ENCODE measurements around the gene CCDC12. TPM values are rescaled to one million over a fixed set of nuclear protein-coding genes. Genes with fewer than 3 reads are reported as not detected.

CCDC12 gene
- total RNA-seq, 2 experiments from 2014 or later: 57.0 to 59.1 TPM

- CTCF ChIA-PET: interaction anchor here (3.0 kb wide), 1 partner anchor 12 kb away, joined by 13 read pairs; no protein-coding TSS in a partner anchor
- POLR2A ChIA-PET: no interaction called here
These were observed 41.2 kb downstream of the CCDC12 start for GRCh38 chr3:46935168-46935858.

- POLR2A ChIA-PET: no interaction called here
- CTCF ChIA-PET: interaction anchor here (3.0 kb wide), 1 partner anchor 11 kb away, joined by 13 read pairs; no protein-coding TSS in a partner anchor
These were observed 41.9 kb downstream of the CCDC12 start for GRCh38 chr3:46934498-46935167.

GRCh38 chr3:46934072-46934471 lies 42.5 kb downstream of the CCDC12 start:
- POLR2A ChIA-PET: no interaction called here
- CTCF ChIA-PET: interaction anchor here (1.3 to 3.0 kb wide), 2 partner anchors 11 to 65 kb away, joined by 9 to 13 read pairs; no protein-coding TSS in a partner anchor

- ChIA-PET POLR2A (interaction anchor here (0.6 kb wide), 1 partner anchor 1995 kb away, joined by 3 read pairs; no protein-coding TSS in a partner anchor), CTCF (interaction anchor here (0.9 to 3.0 kb wide), 3 partner anchors 10 to 66 kb away, joined by 3 to 13 read pairs (median 9); no protein-coding TSS in a partner anchor)
These were observed 43.3 kb downstream of the CCDC12 start for GRCh38 chr3:46933261-46933660.

GRCh38 chr3:46932455-46933225 lies 43.9 kb downstream of the CCDC12 start:
- POLR2A ChIA-PET: interaction anchor here (0.6 kb wide), 1 partner anchor 1996 kb away, joined by 3 read pairs; no protein-coding TSS in a partner anchor
- CTCF ChIA-PET: interaction anchor here (0.9 to 3.0 kb wide), 3 partner anchors 9 to 67 kb away, joined by 3 to 13 read pairs (median 9); no protein-coding TSS in a partner anchor

- ChIA-PET CTCF (interaction anchor here (1.0 kb wide), 1 partner anchor 66 kb away, joined by 3 read pairs; no protein-coding TSS in a partner anchor), POLR2A (no interaction called here)
These were observed 44.8 kb downstream of the CCDC12 start for GRCh38 chr3:46931631-46932331.

- CTCF ChIA-PET: interaction anchor here (1.0 kb wide), 1 partner anchor 67 kb away, joined by 3 read pairs; no protein-coding TSS in a partner anchor
- POLR2A ChIA-PET: no interaction called here
These were observed 45.6 kb downstream of the CCDC12 start for GRCh38 chr3:46930945-46931403.

- CTCF ChIA-PET: interaction anchor here (0.6 to 1.2 kb wide), 3 partner anchors 10 to 176 kb away, joined by 3 to 4 read pairs (median 3); no protein-coding TSS in a partner anchor
- POLR2A ChIA-PET: no interaction called here
These were observed 46.2 kb downstream of the CCDC12 start for GRCh38 chr3:46930166-46930944.

GRCh38 chr3:46929324-46929723 lies 47.2 kb downstream of the CCDC12 start:
- CTCF ChIA-PET: interaction anchor here (1.2 kb wide), 1 partner anchor 11 kb away, joined by 4 read pairs; no protein-coding TSS in a partner anchor
- POLR2A ChIA-PET: no interaction called here

GRCh38 chr3:46928282-46928681 lies 48.3 kb downstream of the CCDC12 start:
- ChIA-PET CTCF (interaction anchor here (0.8 kb wide), 1 partner anchor 11 kb away, joined by 3 read pairs; no protein-coding TSS in a partner anchor), POLR2A (interaction anchor here (0.6 kb wide), 1 partner anchor 10 kb away, joined by 4 read pairs; no protein-coding TSS in a partner anchor)

- POLR2A ChIA-PET: no interaction called here
These were observed 48.8 kb downstream of the CCDC12 start for GRCh38 chr3:46927718-46928073.

GRCh38 chr3:46926871-46927717 lies 49.5 kb downstream of the CCDC12 start:
- ChIA-PET CTCF (interaction anchor here (0.6 to 0.8 kb wide), 2 partner anchors 12 to 603 kb away, joined by 3 to 4 read pairs; no protein-coding TSS in a partner anchor), POLR2A (no interaction called here)

More at GRCh38 chr3:46927718-46928073, 48.8 kb downstream of the CCDC12 start:
- CTCF ChIA-PET: interaction anchor here (0.8 kb wide), 1 partner anchor 11 kb away, joined by 3 read pairs; no protein-coding TSS in a partner anchor

- POLR2A ChIA-PET: no interaction called here
- CTCF ChIA-PET: interaction anchor here (0.6 kb wide), 1 partner anchor 604 kb away, joined by 4 read pairs; no protein-coding TSS in a partner anchor
These were observed 50.1 kb downstream of the CCDC12 start for GRCh38 chr3:46926447-46926846.

- ChIA-PET CTCF (no interaction called here), POLR2A (interaction anchor here (0.9 kb wide), 1 partner anchor 54 kb away, joined by 3 read pairs; the partner anchor contains the start of gene NBEAL2)
These were observed 50.5 kb downstream of the CCDC12 start for GRCh38 chr3:46926039-46926438.

- POLR2A ChIA-PET: interaction anchor here (0.9 kb wide), 1 partner anchor 54 kb away, joined by 3 read pairs; the partner anchor contains the start of gene NBEAL2
- CTCF ChIA-PET: no interaction called here
These were observed 51.0 kb downstream of the CCDC12 start for GRCh38 chr3:46925585-46925934.

GRCh38 chr3:46924921-46925584 lies 51.5 kb downstream of the CCDC12 start:
- POLR2A ChIA-PET: interaction anchor here (0.9 kb wide), 1 partner anchor 55 kb away, joined by 3 read pairs; the partner anchor contains the start of gene NBEAL2
- CTCF ChIA-PET: interaction anchor here (2.9 kb wide), 1 partner anchor 73 kb away, joined by 20 read pairs; no protein-coding TSS in a partner anchor
